HepG2 (cell line): ENCODE data around the gene FLOT2. TPM values are rescaled to one million over a fixed set of nuclear protein-coding genes. Genes with fewer than 3 reads are reported as not detected.

Source experiments
- ARID2 ChIP-seq: sonication (generic); formaldehyde crosslinking; IDR thresholded peaks from 2 replicates; pipeline ENCODE4 v1.8.1; 2022; ENCODE audit warnings: mild to moderate bottlenecking, missing genetic modification reagents, borderline replicate concordance
- IKZF1 ChIP-seq: fragments of 450-650 bp; IDR thresholded peaks from 2 replicates; pipeline ENCODE4 v1.7.1; 2016
- JUN ChIP-seq: sonication (generic); formaldehyde crosslinking; IDR thresholded peaks from 2 replicates; pipeline ENCODE4 v1.4.0; 2020; ENCODE audit warnings: mild to moderate bottlenecking, missing genetic modification reagents
- MBNL3 ChIP-seq: fragments of 250-450 bp; sonication (Bioruptor Pico); conservative IDR thresholded peaks from 2 replicates; pipeline ENCODE4 v1.8.0; 2022; ENCODE audit warnings: mild to moderate bottlenecking, inconsistent platforms
- MLXIP ChIP-seq: sonication (generic); formaldehyde crosslinking; IDR thresholded peaks from 2 replicates; pipeline ENCODE4 v1.9.0; 2021; ENCODE audit warnings: missing genetic modification reagents, borderline replicate concordance
- MTA1 ChIP-seq: sonication (generic); formaldehyde crosslinking; IDR thresholded peaks from 2 replicates; pipeline ENCODE4 v1.4.0; 2020; ENCODE audit warnings: missing genetic modification reagents, mild to moderate bottlenecking, borderline replicate concordance
- PATZ1 ChIP-seq: sonication (generic); formaldehyde crosslinking; IDR thresholded peaks from 2 replicates; pipeline ENCODE4 v1.4.0; 2020; ENCODE audit warnings: missing genetic modification reagents
- SMAD3 ChIP-seq: sonication (generic); formaldehyde crosslinking; IDR thresholded peaks from 2 replicates; pipeline ENCODE4 v1.4.0; 2020; ENCODE audit warnings: missing genetic modification reagents
- TFDP2 ChIP-seq: sonication (generic); formaldehyde crosslinking; IDR thresholded peaks from 2 replicates; pipeline ENCODE4 v1.4.0; 2020; ENCODE audit warnings: missing genetic modification reagents
- ZBTB44 ChIP-seq: sonication (generic); formaldehyde crosslinking; IDR thresholded peaks from 2 replicates; pipeline ENCODE4 v1.4.0; 2020; ENCODE audit warnings: missing genetic modification reagents
- ZIK1 ChIP-seq: sonication (generic); formaldehyde crosslinking; IDR thresholded peaks from 2 replicates; pipeline ENCODE4 v1.5.0; 2020; ENCODE audit warnings: mild to moderate bottlenecking, low read depth, missing genetic modification reagents, borderline replicate concordance
- ZNF138 ChIP-seq: sonication (generic); formaldehyde crosslinking; IDR thresholded peaks from 2 replicates; pipeline ENCODE4 v1.5.0; 2020; ENCODE audit warnings: mild to moderate bottlenecking, low read depth, missing genetic modification reagents
- ZNF510 ChIP-seq: sonication (generic); formaldehyde crosslinking; IDR thresholded peaks from 2 replicates; pipeline ENCODE4 v1.4.0; 2020; ENCODE audit warnings: low read depth, mild to moderate bottlenecking, missing genetic modification reagents
- ZNF547 ChIP-seq: sonication (generic); formaldehyde crosslinking; IDR thresholded peaks from 2 replicates; pipeline ENCODE4 v1.5.1; 2020; ENCODE audit warnings: mild to moderate bottlenecking, missing genetic modification reagents
- ZNF777 ChIP-seq: sonication (generic); formaldehyde crosslinking; IDR thresholded peaks from 2 replicates; pipeline ENCODE4 v1.4.0; 2020; ENCODE audit warnings: missing genetic modification reagents
- polyA plus RNA-seq, 8 experiments: library from polyadenylated mRNA; depleted of rRNA in 3 of 8; stranded (reverse) in 7 of 8; unstranded in 1 of 8; fragments of >200 nt; fragmentation: Illumina TruSeq in 4 of 8; extraction: Trizol in 4 of 8; gene quantifications; 2 replicates each; pipeline versions ENCODE4 v1.2.1 to v1.2.3, GENCODE V29; 2011 to 2016; ENCODE audit warnings: low read depth in 4 of 8, missing spikeins in 1 of 8, mixed read lengths in 1 of 8; ENCODE audit not compliant: insufficient read depth in 1 of 8
- total RNA-seq, 5 experiments: library from RNA; depleted of rRNA; stranded (reverse); fragments of >200 nt; fragmentation: Illumina TruSeq; extraction: Trizol; gene quantifications; 2 replicates each; pipeline ENCODE4 v1.2.3, GENCODE V29; 2016; ENCODE audit warnings: low read depth in 1 of 5

Gene FLOT2
- total and polyA plus RNA-seq, 2 of the 13 experiments (the other 11 are each of a cell fraction or from before 2014, with no cell fraction given), result 54.3 to 54.5 TPM

- TF ChIP-seq IKZF1 (no peak), SMAD3 (CRISPR knock-in tag) (peak; percentile 92), ZNF547 (no peak; the same call in none of the 2 replicates), ZNF510 (no peak; the same call in 1 of the 2 replicates), ZBTB44 (peak; percentile 46; the same call in 1 of the 2 replicates), MLXIP (CRISPR knock-in tag) (no peak), PATZ1 (CRISPR knock-in tag) (peak; percentile 81; the same call in 1 of the 2 replicates), ZNF777 (CRISPR knock-in tag) (no peak), ZNF138 (no peak), ZIK1 (CRISPR knock-in tag) (peak; percentile 80), ARID2 (CRISPR knock-in tag) (no peak), MTA1 (peak; percentile 91), MBNL3 (CRISPR knock-in tag) (no peak), TFDP2 (CRISPR knock-in tag) (peak; percentile 83; the same call in 1 of the 2 replicates), JUN (CRISPR knock-in tag) (peak; percentile 85)
Observed at GRCh38 chr17:28902819-28903545, 5.4 kb upstream of the FLOT2 start, which contains the start of gene DHRS13 (continued).
